Activated CD4-positive, CD25-positive, alpha-beta regulatory T cell treated with anti-CD3 and anti-CD28 coated beads, Interleukin-2, amount 50 U/mL, for 16 hours (primary cell): ENCODE measurements around the gene LIN37.

Experiments used
- DNase-seq: peaks from one replicate; pipeline ENCODE4 v3.0.0-alpha.2; 2020; ENCODE audit warnings: low read depth, low spot score

Gene LIN37, protein sequence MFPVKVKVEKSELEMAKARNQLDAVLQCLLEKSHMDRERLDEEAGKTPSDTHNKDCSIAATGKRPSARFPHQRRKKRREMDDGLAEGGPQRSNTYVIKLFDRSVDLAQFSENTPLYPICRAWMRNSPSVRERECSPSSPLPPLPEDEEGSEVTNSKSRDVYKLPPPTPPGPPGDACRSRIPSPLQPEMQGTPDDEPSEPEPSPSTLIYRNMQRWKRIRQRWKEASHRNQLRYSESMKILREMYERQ

DNA sequence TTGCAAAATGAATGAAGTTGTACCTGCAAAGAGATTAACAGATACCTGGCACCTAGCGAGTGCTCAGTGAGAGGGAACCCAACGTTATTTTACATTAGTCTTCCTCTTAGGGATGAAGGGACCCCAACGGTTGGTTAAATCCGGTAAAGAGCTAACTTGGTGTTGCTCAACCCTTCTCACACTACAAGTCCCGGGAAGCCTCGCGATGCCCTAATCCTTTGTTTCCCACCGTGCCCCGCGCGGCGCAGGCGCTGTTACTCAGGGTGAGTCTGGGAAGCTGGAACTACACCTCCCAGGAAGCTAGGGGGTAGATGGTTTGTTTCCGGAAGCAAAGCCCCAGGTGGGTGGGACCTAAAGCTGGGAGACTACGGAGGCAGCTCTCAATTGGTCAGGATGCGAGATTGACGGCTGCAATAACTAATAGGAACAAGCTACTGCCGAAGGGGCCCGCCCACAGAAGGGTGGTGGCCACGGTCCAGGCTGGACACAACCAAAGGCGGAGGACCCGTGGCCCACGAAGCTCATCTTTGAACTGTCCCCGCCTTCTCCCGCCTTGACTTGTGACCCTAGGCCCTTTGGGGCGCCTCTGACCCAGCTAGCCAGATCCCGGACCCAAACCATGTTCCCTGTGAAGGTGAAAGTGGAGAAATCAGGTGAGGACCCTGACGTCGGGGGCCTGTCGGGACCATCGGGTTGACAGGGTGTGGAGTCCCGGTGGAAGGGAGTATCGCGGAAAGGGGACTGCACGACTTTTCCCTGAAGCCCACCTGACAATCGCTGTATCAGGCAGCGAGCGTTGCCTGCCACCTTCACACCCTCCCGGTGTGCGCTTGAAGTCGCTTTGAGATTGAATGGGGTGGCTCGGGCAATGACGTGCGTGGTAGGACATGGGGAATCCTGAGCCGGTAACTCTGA is at the start of gene LIN37:
Gene LIN37, plus strand, starts transcription at position 471 of the 915 bp plus-strand sequence. Its CDS starts 149 bp downstream, at position 620.
- DNase-seq = peak; percentile 100

DNA sequence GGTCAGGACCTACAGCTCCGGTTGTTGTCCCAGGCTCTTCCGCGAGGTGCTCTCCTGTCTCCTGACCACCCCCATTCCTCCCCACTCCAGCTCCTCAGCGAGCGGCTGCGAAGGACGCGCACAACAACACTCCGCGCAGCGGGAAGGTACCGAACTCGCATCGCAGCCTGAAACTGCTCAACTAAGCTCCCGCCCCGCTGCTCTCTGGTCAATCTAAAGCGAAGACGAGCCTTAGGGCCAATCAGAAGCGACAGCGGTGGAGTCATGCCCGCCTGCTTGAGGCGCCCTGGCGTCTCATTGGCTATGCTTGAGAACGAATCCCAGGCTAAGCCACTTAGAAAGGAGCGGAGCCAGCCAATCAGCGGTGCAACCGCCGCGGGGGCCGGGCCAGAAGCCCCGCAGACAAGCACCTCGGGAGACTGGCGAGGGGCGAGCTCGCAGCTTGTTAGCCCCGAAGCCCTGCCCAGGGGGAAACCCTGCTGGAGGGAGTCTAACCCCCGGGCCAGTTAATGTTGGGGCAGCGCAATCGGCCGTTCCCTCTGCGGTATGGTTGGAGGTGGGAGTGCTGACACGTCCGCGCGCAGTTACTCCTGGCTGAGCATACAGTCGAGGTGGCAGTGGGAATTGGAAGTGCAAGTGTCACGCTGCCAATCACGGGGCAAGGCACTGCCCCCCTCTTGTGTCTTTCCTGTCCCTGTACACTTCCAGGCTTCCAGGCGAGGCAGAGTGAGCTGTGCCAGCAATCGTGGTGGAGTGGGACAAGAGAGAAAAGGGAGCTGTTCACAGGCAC is 46.0 kb upstream of the LIN37 start:
- peak; percentile 92 for DNase-seq

DNA sequence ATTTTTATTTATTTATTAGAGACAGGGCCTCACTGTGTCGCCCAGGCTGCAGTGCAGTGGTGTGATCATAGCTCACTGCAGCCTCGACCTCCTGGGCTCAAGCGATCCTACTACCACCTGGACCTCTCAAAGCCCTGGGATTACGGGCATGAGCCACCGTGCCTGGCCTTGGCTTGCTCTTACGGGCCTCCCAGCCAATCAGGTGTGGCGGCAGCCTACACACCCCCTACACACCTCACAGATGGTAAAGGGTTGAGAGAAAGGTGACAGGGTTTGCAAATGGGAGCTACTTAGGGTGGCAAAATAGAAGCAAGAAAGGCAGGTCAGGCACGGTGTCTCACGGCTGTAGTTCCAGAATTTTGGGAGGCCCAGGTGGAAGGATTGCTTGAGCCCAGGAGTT is 45.0 kb upstream of the LIN37 start:
- DNase-seq = no peak

DNA sequence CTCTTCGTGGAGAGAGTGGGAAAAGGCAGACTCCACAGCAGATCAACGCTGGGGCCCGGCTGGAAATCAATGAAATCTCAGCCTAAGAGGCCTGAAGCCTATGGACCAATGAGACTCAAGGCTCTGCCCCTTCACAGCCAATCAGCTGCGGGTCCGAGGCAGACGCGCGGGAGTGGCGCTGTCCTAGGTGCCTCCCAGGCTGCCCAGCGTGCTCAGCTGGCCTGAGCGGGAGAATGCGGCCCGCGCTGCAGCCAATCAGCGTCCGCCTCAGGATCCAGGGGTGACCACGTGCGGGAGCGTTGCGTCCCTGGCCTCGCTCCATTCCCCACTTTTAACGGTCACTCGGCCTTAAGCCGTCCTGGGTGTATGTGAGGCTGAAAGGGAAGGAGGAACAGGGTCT is 44.2 kb upstream of the LIN37 start, which contains the start of gene ZBTB32:
Gene ZBTB32, plus strand, starts transcription at position 341 of the 400 bp plus-strand sequence. CDS start 10,069 bp downstream, outside the sequence.
- DNase-seq = no peak

DNA sequence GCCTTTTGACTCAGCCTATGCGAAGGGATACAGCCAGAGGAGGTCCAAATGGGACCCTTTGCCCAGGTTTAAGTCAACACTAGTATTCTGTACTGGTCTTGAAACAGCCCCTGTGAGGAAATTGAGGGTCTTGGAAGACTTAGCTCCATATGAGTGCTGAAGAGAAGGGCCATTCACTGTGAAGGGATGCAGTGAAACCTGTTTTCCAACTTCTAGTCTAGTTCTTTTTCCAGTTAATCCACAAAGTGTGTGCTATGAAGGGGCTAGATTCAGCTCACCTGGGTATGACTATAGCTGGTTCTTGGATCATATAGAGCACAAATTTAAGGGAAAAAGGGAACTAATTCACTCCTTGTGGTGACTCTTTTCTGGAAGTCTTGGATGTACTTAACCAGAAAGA is 40.0 kb upstream of the LIN37 start:
- DNase-seq = no peak

DNA sequence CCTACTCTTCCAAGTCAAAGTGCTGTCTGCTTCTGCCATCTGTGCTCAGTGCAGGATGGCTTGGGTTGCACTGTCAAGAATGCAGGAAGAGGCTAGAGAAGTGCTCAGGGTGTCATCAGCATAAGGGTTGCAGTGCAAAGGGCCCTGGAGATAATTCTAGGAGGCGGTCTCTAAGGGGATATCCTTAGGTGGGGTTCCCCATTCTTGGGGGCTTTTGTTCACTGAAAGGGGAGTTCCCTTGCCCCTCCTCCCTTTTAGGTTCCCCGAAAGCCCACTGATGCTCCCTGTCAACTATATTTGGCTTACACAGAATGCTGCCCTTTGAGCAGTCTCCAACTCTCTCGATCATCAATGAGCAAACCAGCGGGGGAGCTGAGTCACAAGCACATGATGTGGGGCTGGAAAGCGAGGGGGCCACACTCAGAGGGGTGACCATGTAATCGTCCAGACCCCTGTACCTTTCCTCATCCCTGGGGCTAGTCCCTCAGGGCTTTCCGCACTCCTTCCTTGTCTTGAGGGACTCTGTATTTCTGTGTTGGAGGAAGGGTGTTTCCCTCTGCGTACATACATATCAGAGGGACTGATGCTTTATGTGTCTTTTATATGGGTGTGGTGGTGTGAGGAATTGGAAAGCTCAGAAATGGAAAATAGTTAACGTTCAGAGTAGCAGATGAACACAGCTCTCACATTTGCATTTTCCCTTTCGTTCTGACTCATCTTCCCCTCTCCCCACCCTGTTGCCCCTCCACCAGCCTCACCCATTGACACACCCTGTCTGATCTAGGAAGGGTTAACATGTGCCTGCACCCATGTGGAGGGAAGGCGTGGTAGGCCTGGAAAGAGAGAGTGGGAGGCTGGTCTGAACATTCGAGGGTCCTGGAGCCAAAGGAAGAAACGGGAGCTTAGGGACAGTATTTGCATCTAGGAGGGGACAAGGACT is 37.3 kb upstream of the LIN37 start:
- peak; percentile 45 for DNase-seq

- DNase-seq = peak; percentile 44
Measured at GRCh38 chr19:35712567-35713505, 35.5 kb upstream of the LIN37 start.

DNA sequence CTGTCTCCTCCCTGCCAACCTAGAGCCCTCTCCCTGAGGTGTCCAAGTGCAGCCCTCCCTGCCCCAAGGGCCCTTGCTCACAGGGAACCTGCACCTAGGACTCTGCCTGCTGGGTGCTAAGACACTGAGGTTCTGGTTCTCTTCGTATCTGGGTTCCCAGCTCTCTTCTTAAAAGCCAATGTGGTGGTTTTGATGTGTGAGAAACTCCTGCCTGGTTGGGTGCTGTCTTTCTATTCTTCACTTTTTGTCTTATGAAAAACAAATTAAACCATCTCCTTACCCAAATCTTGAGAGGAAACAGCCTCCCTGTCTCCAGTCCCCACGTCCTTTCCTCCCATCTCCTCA is 34.9 kb upstream of the LIN37 start:
- no peak for DNase-seq

DNA sequence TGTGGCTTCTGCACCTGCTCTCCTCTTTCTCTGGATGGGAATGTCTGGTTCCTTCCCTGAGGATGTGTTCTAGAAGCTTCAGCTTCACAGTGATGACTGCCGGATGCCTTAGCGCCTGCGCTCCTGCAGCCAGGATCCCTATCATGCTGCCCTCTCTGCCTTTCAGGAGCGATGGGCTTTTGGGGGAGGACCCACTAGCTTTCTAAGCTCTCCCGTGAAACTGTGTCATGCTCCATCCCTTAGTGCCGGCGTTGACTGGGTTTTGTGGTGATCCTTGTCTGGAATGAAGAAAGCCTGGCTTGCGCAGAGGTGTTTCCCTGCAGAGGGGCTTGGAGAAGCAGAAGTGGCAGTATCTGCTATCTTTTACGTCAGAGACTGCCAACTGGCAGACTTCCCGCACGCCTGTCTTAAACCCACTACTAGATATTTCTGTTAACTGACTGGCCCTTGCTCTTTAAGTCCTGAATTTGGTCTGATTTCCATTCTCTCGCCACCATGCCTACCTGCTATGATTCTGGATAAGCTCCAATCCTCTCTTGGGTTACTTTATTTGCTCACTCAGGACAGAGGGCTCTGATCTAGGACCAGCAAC is 34.4 kb upstream of the LIN37 start:
- no peak for DNase-seq

DNA sequence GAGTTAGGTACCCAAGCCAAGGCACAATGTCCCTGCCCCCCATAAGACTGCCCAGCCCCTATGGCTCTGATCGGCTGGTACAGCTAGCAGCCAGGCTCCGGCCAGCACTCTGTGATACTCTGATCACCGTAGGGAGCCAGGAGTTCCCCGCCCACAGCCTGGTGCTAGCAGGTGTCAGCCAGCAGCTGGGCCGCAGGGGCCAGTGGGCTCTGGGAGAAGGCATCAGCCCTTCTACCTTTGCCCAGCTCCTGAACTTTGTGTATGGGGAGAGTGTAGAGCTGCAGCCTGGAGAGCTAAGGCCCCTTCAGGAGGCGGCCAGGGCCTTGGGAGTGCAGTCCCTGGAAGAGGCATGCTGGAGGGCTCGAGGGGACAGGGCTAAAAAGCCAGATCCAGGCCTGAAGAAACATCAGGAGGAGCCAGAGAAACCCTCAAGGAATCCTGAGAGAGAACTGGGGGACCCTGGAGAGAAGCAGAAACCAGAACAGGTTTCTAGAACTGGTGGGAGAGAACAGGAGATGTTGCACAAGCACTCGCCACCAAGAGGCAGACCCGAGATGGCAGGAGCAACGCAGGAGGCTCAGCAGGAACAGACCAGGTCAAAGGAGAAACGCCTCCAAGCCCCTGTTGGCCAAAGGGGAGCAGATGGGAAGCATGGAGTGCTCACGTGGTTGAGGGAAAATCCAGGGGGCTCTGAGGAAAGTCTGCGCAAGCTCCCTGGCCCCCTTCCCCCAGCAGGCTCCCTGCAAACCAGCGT is 33.6 kb upstream of the LIN37 start:
- no peak for DNase-seq

DNA sequence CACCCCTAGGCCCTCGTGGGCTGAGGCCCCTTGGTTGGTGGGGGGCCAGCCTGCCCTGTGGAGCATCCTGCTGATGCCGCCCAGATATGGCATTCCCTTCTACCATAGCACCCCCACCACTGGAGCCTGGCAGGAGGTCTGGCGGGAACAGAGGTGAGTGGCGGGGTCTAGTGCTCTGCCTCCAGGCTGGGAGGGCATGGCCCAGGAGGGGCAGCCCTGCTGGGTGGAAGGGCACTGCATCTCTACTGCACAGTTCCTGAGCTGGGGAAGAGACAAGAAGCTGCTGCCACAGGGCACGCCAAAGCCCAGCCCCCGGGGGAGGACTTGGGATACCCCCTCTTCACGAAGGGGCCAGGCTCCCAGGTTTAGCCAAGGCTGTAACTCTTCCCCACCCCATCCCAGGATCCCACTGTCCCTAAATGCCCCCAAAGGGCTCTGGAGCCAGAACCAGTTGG is 33.0 kb upstream of the LIN37 start:
- DNase-seq = no peak

DNA sequence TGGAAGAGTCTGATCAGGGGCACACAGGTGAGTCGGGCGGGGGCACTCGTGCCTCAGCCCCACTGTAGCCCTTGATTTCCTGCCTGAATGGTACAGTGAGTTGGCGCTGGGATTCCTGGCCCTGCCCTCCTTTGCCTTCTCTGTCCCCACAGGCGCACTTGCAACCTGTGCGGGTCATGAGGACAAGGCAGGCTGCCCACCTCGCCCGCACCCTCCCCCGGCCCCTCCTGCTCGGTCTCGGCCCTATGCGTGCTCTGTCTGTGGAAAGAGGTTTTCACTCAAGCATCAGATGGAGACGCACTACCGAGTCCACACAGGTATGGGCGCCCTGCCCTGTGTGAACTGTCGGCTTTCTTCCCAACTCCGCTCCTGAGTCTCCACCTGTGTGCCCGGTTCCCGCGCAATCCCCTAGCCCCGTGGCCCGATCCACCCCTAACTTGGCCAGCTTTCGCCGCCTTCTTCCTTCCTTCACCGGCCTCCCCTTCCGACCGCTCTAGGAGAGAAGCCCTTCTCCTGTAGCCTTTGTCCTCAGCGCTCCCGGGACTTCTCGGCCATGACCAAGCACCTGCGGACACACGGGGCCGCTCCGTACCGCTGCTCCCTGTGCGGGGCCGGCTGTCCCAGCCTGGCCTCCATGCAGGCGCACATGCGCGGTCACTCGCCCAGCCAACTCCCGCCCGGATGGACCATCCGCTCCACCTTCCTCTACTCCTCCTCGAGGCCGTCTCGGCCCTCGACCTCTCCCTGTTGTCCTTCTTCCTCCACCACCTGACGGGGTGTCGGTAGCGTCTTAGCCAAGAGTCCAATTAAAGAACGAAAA is 32.2 kb upstream of the LIN37 start:
- no peak for DNase-seq

DNA sequence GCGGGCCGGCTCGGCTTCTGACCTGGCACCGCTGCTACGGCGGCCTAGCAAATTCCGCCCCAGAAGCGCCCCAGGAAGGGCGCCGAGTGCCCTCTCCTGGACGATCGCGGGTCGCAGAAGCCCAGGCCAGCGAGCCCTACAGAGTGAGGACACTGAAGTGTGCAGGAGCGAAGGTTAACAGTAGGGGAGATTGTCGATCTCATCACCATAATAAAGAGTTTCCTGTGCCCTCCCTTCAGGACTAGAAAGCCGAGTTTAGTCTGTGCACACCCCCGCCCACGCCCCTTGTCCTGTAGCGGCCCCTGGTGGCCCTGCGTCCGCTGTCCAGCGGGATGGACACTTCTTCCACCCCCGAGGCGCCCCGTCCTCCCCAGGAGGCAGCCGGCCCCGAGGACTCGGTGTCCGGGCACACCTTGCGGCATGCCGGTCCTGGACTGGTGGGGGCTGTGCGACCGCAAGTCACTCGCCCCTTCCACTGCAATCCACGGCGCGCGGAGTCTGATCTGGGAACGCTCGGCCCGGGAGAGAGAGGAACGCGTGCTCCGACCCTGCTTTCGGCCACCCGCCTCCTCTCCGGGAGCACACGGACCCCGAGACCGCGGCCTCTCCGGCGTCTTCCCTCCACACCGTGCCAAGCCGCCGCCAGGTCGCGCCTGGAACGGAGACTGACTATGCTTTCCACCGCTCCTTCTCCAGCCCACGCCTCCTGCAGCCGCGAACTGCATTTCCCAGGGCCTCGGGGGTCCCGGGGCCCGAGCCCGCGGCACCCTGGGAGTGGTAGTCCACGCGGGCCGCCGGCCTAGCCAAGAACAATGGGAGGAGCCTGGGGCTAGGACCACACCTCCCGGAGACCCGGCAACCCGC is 31.3 kb upstream of the LIN37 start:
- peak; percentile 92 for DNase-seq

DNA sequence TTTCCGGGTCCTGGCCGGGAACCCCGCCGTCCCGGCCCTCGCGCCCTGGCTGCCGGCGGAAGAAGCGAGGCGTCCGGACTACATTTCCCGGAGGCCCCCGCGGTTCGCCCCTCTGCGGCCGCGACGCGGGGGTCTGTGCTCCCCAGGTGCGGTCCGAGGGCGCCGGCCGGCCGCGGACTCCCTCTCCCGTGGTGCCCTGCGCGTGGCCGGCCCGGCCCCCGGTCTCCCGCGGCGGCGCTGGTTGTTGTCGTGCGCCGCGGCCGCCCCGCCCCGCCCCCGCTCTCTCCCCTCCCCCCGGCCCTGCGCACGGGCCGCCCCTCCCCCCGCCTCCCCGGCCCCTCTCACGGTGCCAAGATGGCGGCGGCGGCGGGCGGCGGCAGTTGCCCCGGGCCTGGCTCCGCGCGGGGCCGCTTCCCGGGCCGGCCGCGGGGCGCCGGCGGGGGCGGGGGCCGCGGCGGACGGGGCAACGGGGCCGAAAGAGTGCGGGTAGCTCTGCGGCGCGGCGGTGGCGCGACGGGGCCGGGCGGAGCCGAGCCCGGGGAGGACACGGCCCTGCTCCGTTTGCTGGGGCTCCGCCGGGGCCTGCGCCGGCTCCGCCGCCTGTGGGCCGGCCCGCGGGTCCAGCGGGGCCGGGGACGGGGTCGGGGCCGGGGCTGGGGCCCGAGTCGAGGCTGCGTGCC is 30.6 kb upstream of the LIN37 start, which contains the start of gene KMT2B:
Gene KMT2B, plus strand, starts transcription at position 339 of the 680 bp plus-strand sequence. Its CDS starts 16 bp downstream, at position 355.
- no peak for DNase-seq

DNA sequence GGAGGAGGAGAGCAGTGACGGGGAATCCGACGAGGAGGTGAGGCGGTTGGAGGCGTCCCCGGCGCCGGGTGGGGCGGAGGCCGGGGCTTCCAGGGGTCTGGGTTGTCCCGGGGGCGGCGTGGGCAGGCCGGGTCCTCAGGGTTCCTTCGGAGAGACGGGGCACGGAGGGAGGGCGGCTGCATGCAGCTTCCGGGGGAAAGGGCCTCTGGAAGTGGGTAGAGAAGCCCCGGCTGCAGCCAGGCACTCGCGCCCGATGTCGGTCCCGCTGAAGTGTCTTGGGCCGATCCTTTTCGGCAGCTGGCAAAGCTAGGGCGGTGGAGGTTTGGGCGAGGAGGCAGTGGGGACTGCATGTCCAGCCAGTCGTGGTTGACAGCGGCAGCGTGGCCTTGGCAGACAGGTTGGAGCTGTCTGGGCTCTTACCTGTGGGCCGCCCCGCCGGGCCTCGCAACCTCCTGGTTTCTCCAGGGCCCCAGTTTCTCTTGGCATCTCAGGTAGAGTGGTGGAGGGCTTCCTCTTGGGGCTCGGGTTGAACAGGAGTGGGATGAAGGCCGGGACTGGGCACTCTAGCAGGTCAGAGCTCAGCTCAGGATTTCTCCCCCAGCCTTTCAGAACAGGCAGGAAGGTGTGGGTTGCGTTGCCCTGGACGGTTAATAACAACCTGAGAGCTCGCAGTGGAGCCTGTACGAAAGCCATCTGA is 29.9 kb upstream of the LIN37 start:
- no peak for DNase-seq
